ENCODE data around the gene PBX4.

PBX4 gene

DNA sequence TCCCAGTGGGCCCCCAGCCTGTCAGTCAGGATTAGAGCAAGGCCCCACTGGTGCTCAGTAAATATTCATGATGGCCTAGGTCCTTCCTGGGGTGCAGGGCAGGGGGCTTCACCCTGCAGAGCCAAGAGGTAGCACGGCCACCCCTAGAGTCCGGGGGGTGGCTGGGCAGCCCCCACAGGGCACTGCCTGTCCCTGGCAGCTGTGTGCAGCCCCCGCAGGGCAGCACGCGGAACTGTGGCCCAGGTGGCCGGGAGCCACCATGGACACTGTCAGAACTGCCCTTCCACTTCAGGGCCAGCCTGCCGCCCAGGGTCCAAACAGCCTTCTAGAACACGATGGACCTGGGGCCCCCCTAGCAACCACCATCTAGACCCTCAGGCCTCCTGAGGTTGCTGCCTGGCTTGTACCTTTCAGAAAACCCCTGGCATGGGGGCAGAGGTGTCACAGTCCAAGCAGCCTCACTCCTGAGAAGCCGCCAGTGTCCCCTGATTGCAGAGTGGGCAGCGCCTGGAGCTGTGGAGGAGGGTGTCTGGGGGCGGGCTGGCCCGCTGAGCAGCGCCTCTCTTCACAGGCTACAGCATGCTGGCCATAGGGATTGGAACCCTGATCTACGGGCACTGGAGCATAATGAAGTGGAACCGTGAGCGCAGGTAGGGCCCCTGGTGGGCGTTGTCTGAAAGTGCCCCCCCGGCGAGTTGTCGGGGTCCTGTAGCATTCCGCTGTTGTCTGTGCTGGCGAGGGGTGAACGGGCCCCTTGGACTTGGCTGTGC, 92.7 kb downstream of the PBX4 start:
- Histone ChIP-seq H3K27me3 (ENCODE audit: insufficient read depth, low read length) (no peaks in the 10 kb centered on the region), H3K36me3 (ENCODE audit: insufficient read depth, low read depth, low read length) (peaks cover 44% of the 10 kb centered on the region), H3K9ac (ENCODE audit: low read depth, low read length) (no peak overlapping the region), H3K4me3 (ENCODE audit: low read length) (no peak overlapping the region), H3K9me3 (ENCODE audit: insufficient read depth, low read depth, low read length) (peaks cover 5% of the 10 kb centered on the region), H3K27ac (ENCODE audit: low read length) (no peak overlapping the region), H3K4me1 (ENCODE audit: insufficient read depth, low read length) (peaks cover 3% of the 10 kb centered on the region)

DNA sequence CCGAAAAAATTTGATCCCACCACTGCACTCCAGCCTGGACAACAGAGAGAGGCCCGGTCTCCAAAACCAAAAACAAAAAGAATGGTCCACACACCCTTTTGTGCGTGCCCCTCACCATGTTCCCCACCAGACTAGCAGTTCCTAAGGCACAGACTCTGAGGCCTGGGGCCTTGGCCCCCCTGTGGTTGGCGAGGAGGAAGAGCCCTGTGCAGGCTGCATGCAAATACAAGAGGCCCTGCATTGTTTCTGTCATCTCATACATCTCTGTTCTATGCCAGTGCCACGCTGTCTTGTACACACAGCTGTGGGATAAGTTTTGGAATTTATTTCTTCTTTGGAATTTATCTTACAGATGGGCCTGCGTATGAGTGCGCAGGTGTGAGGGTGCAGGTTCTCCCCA, 94.4 kb downstream of the PBX4 start:
- Histone ChIP-seq H3K27ac (ENCODE audit: low read length) (no peak overlapping the region), H3K36me3 (ENCODE audit: insufficient read depth, low read depth, low read length) (peaks cover 50% of the 10 kb centered on the region), H3K4me3 (ENCODE audit: low read length) (no peak overlapping the region), H3K9ac (ENCODE audit: low read depth, low read length) (no peak overlapping the region), H3K27me3 (ENCODE audit: insufficient read depth, low read length) (no peaks in the 10 kb centered on the region), H3K4me1 (ENCODE audit: insufficient read depth, low read length) (no peaks in the 10 kb centered on the region), H3K9me3 (ENCODE audit: insufficient read depth, low read depth, low read length) (peaks cover 5% of the 10 kb centered on the region)

- no peak overlapping the region for H3K4me3 ChIP-seq (ENCODE audit: low read length)
- no peak overlapping the region for H3K9ac ChIP-seq (ENCODE audit: low read depth, low read length)
- peaks cover 46% of the 10 kb centered on the region for H3K36me3 ChIP-seq (ENCODE audit: insufficient read depth, low read depth, low read length)
- no peak overlapping the region for H3K27ac ChIP-seq (ENCODE audit: low read length)
- peaks cover 5% of the 10 kb centered on the region for H3K9me3 ChIP-seq (ENCODE audit: insufficient read depth, low read depth, low read length)
- H3K27me3 ChIP-seq (ENCODE audit: insufficient read depth, low read length), result no peaks in the 10 kb centered on the region
- H3K4me1 ChIP-seq (ENCODE audit: insufficient read depth, low read length), result no peaks in the 10 kb centered on the region
Observed at GRCh38 chr19:19523177-19523576, 95.3 kb downstream of the PBX4 start.

- Histone ChIP-seq H3K4me3 (ENCODE audit: low read length) (no peak overlapping the region), H3K36me3 (ENCODE audit: insufficient read depth, low read depth, low read length) (peaks cover 30% of the 10 kb centered on the region), H3K9ac (ENCODE audit: low read depth, low read length) (no peak overlapping the region), H3K27ac (ENCODE audit: low read length) (no peak overlapping the region), H3K9me3 (ENCODE audit: insufficient read depth, low read depth, low read length) (peaks cover 5% of the 10 kb centered on the region), H3K27me3 (ENCODE audit: insufficient read depth, low read length) (no peaks in the 10 kb centered on the region), H3K4me1 (ENCODE audit: insufficient read depth, low read length) (no peaks in the 10 kb centered on the region)
Observed at GRCh38 chr19:19520989-19521388, 97.5 kb downstream of the PBX4 start.

DNA sequence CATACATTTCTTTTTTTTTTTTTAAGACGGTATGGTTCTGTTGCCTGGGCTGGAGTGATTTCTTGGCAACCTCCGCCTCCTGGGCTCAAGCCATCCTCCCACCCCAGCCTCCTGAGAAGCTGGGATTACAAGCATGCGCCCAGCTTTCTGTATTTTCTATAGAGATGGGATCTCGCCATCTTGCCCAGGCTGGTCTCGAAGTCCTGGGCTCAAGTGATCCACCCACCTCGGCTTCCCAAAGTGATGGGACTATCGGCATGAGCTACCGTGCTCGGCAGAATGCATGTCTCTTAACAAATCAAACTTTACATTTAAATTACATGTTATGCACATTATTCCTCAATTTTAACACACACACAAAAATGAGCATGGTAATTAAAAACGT, 101.3 kb downstream of the PBX4 start:
- H3K27ac ChIP-seq (ENCODE audit: low read length), result no peak overlapping the region
- H3K36me3 ChIP-seq (ENCODE audit: insufficient read depth, low read depth, low read length), result peaks cover 19% of the 10 kb centered on the region
- H3K4me1 ChIP-seq (ENCODE audit: insufficient read depth, low read length), result no peaks in the 10 kb centered on the region
- H3K27me3 ChIP-seq (ENCODE audit: insufficient read depth, low read length), result no peaks in the 10 kb centered on the region
- H3K9ac ChIP-seq (ENCODE audit: low read depth, low read length), result peak overlapping the region; percentile 93; the same call in 1 of the 2 replicates
- peaks cover 5% of the 10 kb centered on the region for H3K9me3 ChIP-seq (ENCODE audit: insufficient read depth, low read depth, low read length)
- H3K4me3 ChIP-seq (ENCODE audit: low read length), result peak overlapping the region; percentile 99

- Histone ChIP-seq H3K27ac (ENCODE audit: low read length) (peak within 1 kb of the TSS; percentile 84), H3K4me1 (ENCODE audit: insufficient read depth, low read length) (no peaks in the 10 kb centered on the region), H3K27me3 (ENCODE audit: insufficient read depth, low read length) (no peaks in the 10 kb centered on the region), H3K4me3 (ENCODE audit: low read length) (peak within 1 kb of the TSS; percentile 99), H3K9ac (ENCODE audit: low read depth, low read length) (peak within 1 kb of the TSS; percentile 93), H3K36me3 (ENCODE audit: insufficient read depth, low read depth, low read length) (peaks cover 17% of the 10 kb centered on the region), H3K9me3 (ENCODE audit: insufficient read depth, low read depth, low read length) (no peaks in the 10 kb centered on the region)
Observed at GRCh38 chr19:19515642-19516519, 102.6 kb downstream of the PBX4 start, which contains the start of gene NDUFA13. NDUFA13 (plus strand) TSS chr19:19516225; CDS start chr19:19516239, 14 bp downstream.

GRCh38 chr19:19514881-19515641, 103.4 kb downstream of the PBX4 start, which contains the start of gene TSSK6:
TSSK6 (minus strand) TSS chr19:19515548; CDS start chr19:19515427, 121 bp downstream.
- peaks cover 10% of the 10 kb centered on the region for H3K36me3 ChIP-seq (ENCODE audit: insufficient read depth, low read depth, low read length)
- H3K9me3 ChIP-seq (ENCODE audit: insufficient read depth, low read depth, low read length), result no peaks in the 10 kb centered on the region
- peak within 1 kb of the TSS; percentile 84 for H3K27ac ChIP-seq (ENCODE audit: low read length)
- no peaks in the 10 kb centered on the region for H3K4me1 ChIP-seq (ENCODE audit: insufficient read depth, low read length)
- peak within 1 kb of the TSS; percentile 99 for H3K4me3 ChIP-seq (ENCODE audit: low read length)
- H3K27me3 ChIP-seq (ENCODE audit: insufficient read depth, low read length), result no peaks in the 10 kb centered on the region
- H3K9ac ChIP-seq (ENCODE audit: low read depth, low read length), result peak within 1 kb of the TSS; percentile 93

- Histone ChIP-seq H3K27me3 (ENCODE audit: insufficient read depth, low read length) (no peaks in the 10 kb centered on the region), H3K36me3 (ENCODE audit: insufficient read depth, low read depth, low read length) (peaks cover 2% of the 10 kb centered on the region), H3K9ac (ENCODE audit: low read depth, low read length) (no peak overlapping the region), H3K4me3 (ENCODE audit: low read length) (no peak overlapping the region), H3K4me1 (ENCODE audit: insufficient read depth, low read length) (no peaks in the 10 kb centered on the region), H3K27ac (ENCODE audit: low read length) (no peak overlapping the region), H3K9me3 (ENCODE audit: insufficient read depth, low read depth, low read length) (no peaks in the 10 kb centered on the region)
Observed at GRCh38 chr19:19514215-19514657, 104.3 kb downstream of the PBX4 start.

- no peaks in the 10 kb centered on the region for H3K9me3 ChIP-seq (ENCODE audit: insufficient read depth, low read depth, low read length)
- no peaks in the 10 kb centered on the region for H3K27me3 ChIP-seq (ENCODE audit: insufficient read depth, low read length)
- H3K9ac ChIP-seq (ENCODE audit: low read depth, low read length), result no peak overlapping the region
- no peak overlapping the region for H3K4me3 ChIP-seq (ENCODE audit: low read length)
- H3K4me1 ChIP-seq (ENCODE audit: insufficient read depth, low read length), result no peaks in the 10 kb centered on the region
- H3K36me3 ChIP-seq (ENCODE audit: insufficient read depth, low read depth, low read length), result no peaks in the 10 kb centered on the region
- H3K27ac ChIP-seq (ENCODE audit: low read length), result no peak overlapping the region
Observed at GRCh38 chr19:19513682-19514081, 104.8 kb downstream of the PBX4 start.
